NOMO-1 (cell line): ENCODE results near the gene INTS15.
A peak's percentile ranks its signal among the peaks of the same experiment; 100 is the strongest.
"Not testable (repeated sequence)": the region's sequence is repeated elsewhere in the genome, so short reads cannot be mapped to it uniquely, and the experiment has no call there.

Experiments used
- DNase-seq, 2 experiments: peaks; one replicate each; lab custom pipeline; 2025; ENCODE audit not compliant: unreplicated experiment in 2 of 2; lab: John Stamatoyannopoulos, UW

The INTS15 gene

GRCh38 chr7:6616854-6617643 is 27.2 kb downstream of the INTS15 start:
- DNase-seq = no peak

DNA sequence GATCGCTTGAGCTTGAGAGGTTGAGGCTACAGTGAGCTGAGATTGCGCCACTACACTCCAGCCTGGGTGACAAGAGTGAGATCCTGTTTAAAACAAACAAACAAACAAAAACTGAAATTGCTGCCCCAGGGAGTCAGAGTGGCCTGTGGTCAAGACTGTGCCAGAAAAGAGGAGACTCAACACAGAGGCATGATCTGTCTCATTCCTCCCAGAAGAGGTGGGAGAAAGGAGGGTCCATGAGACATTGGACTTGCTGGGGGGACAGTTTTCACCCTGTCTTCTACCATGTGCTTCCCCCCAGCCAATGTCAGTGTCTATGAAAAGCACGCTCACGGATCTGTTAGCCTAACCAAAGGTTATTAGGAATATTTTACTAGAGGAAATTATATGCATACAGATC is 28.8 kb downstream of the INTS15 start:
- DNase-seq = no peak

- no peak for DNase-seq
These were observed 30.1 kb downstream of the INTS15 start for GRCh38 chr7:6619961-6620360.

- DNase-seq = no peak
These were observed 31.6 kb downstream of the INTS15 start for GRCh38 chr7:6621195-6622133.

- DNase-seq = no peak
These were observed 32.4 kb downstream of the INTS15 start for GRCh38 chr7:6622134-6622710.

DNA sequence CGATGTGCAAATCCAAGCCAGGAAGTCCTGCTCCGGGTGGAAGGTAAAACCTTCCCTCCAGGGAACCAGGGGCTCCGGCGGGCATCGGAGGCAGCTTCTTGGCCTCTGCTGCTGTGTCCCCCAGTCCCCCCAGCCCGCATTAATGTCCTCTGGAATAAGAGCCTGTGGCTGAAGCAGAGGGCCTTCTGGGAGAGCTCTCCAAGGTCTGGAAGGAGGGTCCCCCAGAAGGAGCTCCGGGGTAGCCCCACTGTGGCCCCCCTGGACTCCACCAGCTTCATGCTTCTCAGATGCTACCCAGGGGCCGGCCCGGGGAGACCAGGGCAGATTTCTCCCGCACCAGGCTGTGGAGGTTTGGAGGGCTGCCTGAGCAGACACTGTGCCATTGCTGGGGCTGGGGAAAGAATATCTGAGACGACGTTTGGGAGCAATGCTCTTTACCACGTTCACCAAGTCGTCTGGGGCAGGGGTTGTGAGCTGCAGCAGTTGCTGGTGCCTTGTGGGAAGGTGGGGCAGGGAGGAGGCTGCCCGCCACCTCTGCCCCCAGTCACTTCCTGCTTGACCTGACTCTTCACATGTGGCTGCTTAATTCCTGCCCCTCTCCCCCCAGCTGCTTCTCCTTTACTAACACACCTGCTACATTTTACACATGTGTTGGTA is 33.9 kb downstream of the INTS15 start:
- no peak for DNase-seq

DNA sequence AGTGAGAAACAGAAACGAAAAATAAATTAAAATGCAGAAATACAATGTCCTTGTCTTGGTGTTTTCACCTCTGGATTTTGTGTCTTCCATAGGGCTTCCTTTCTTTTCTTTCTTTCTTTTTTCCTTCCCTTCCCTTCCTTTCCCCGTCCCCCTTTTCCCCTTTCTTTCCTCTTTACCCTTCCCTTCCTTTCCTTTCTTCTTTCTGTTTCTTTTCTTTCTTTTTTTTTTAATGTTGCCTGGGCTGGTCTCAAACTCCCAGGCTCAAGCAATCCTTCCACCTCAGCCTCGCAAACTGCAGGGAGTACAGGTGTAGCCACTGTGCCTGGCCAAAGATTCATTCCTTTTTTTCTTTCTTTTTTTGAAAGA is 34.4 kb downstream of the INTS15 start:
- DNase-seq = no peak

DNA sequence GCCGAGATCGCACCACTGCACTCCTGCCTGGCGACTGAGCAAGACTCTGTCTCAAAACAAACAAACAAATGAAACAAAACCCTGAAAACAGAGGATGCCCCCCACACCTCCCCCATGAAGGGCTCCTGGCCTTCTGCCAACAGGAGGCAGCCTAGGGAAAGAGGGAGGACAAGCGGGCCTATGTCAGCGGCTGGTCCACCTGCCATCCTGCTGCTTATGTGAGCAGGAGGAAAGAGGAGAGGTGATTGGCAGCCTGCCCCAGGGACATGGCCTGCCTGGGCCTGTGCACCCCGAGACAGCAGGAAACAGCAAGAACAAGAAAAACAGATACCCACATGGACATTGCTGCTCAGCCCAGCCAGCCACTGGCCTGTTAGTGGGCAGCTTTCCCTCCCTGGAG is 38.2 kb downstream of the INTS15 start:
- no peak for DNase-seq

GRCh38 chr7:6630007-6630849 is 40.4 kb downstream of the INTS15 start:
- DNase-seq = no peak

DNA sequence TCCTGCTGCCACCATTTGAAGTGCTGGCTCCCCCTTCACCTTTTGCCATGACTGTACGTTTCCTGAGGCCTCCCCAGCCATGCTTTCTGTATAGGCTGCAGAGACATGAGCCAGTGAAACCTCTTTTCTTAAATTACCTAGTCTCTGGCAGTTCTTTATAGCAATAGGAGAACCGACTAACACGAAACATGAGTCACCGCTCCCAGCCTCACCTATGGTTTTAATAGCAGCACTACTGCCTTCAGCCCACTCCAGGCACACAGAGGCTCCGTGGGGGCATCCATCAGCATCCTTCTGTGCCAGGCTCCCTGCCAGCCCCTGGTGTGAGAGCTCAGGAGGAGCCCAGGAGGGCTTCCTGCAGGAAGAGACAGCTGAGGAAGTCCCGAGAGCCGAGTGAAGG is 41.8 kb downstream of the INTS15 start:
- no peak for DNase-seq

DNA sequence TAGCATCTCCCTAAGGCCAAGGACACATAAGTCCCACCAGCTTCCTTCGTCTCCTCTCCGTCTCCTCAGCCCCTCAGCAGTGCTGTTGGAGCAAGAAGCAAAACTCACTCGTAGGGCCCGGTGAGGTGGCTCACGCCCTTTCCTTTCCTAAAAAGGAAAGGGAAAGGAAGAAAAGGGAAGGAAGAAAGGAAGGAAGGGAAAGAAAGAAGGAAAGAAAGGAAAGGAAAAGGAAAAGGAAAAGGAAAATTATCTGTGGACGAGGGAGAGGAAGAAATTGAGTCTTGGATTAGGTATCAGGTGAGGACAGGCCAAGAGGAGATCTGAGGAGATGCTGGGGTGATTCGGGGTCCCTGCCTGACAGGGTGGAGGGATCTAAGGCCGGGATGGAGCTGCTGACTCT is 44.2 kb downstream of the INTS15 start:
- DNase-seq = no peak

- DNase-seq = not testable (repeated sequence)
These were observed 45.1 kb downstream of the INTS15 start for GRCh38 chr7:6634971-6635370.

DNA sequence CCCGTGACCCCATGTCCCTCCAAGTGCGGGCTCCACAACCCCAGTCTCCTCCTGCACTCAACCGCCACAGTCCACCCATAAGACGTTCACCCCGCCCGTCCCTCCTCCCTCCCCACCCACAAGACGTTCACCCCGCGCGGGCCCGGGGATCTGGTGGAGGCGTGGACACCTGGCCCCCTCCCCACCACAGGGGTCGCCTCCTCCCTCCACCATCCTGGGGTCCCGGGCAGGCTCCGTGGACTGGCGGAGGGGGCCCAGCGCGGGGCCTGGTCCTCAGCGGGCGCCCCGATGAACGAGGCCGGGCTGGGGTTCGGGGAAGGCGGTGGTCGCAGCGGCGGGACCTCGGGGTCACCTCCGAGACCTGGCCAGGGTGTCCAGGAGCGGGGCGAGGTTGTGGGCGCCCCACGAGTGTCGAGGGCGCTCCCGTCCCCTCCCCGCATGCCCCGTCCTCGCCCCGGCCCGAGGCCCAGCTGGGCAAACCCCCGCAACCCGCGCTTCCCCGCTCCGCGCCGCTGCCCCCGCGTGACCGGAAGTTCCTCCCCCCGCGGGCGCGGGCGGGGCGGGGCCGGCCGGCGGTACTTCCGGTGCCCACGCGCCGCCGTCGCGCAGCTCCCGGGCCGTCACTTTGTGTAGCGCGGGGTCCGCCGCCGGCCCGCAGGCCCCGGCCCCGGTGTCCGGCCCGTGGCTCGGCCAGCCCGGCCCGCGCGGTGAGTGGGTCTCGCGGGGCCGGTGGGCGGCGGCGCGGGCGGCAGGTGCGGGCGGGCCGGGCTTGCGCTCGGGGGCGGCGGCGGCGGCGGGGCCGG is 47.1 kb downstream of the INTS15 start, which contains the start of gene ZNF316:
ZNF316 (plus strand) TSS at position 578 of the 803 bp plus-strand sequence. CDS start 5,092 bp downstream, outside the sequence.
- DNase-seq = peak in 1 of 2 experiments; percentile 42

- DNase-seq = peak; percentile 47 to 54
These were observed 47.9 kb downstream of the INTS15 start for GRCh38 chr7:6637544-6638229.

DNA sequence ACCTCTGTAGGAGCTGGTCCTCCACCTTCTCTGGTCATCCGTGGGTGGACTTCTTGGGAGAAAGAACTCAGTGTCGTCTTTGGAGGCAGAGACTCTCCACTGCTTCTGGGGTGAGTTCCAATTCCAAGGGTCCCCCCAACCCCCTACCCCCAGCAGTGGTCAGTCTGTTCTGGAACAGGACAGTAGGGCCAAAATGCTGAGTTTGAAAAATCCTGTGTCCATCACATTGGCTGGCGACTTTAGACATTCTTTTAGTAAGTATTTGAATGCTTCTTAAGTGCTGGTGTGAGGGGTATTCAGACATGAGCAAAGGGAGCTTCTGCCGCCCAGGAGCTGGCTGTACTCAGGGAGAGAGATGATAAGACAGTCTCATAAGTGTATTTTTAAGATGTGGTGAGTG is 49.2 kb downstream of the INTS15 start:
- no peak for DNase-seq

DNA sequence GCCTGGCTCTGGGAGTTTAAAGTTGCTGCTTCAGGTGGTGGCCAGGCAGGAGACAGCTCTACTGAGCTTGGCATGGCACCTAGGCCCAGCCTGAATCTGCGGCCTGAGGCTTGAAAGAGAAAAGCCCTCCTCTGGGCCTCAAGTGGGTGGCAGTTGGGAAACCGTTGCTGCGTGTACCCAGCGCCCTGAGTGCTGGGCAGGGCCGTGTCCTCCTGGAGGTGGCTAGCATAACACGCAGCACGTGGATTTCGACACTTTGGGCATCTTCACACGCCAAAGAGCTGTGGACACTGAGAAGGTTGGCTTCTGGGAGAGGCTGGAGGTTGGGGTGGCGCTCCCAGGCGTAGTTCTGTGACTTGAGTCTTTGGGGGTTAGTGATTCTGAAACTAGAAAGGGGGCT is 49.8 kb downstream of the INTS15 start:
- DNase-seq = no peak

- DNase-seq = no peak
These were observed 50.5 kb downstream of the INTS15 start for GRCh38 chr7:6640246-6640721.

DNA sequence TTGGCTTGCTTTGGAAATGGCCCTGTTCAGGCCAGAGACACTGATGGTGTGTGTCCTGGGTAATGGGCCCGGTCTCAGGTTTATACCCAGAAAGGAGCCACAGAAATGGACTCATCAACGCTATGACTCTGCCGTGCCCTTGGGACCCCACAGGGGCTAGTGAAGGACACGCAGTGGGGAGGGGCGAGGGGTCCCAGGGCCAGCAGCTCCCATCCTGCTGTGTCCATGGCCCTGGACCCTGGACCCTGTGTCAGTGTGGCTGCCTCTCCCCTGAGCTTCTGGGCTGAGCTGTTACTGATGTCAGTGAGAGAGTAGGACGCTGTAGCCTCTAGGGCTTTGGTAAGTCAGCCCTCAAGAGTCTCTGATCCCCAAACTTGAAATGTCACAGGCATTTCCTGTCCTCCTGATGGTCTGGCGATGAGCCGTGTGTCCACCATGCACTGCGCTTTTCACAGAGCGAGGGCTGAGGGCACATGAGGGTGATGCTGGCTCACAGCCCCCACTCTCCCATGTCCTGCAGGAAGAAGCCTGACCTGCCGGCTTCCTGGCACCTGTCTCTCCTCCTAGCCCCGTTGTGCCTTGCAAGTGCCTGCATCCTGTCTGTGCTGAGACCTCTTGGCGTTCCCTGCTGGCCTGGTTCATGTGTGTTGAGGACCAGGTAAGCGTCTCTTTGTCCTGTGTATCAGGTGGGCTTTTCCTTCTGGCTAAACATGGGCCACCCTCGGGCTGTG is 51.6 kb downstream of the INTS15 start:
- no peak for DNase-seq
